ENCODE results near the gene RILP. TPM values are rescaled to one million over a fixed set of nuclear protein-coding genes. Genes with fewer than 3 reads are reported as not detected.

The RILP gene
- total RNA-seq, 1 donor from 2014 or later: 1.2 TPM

DNA sequence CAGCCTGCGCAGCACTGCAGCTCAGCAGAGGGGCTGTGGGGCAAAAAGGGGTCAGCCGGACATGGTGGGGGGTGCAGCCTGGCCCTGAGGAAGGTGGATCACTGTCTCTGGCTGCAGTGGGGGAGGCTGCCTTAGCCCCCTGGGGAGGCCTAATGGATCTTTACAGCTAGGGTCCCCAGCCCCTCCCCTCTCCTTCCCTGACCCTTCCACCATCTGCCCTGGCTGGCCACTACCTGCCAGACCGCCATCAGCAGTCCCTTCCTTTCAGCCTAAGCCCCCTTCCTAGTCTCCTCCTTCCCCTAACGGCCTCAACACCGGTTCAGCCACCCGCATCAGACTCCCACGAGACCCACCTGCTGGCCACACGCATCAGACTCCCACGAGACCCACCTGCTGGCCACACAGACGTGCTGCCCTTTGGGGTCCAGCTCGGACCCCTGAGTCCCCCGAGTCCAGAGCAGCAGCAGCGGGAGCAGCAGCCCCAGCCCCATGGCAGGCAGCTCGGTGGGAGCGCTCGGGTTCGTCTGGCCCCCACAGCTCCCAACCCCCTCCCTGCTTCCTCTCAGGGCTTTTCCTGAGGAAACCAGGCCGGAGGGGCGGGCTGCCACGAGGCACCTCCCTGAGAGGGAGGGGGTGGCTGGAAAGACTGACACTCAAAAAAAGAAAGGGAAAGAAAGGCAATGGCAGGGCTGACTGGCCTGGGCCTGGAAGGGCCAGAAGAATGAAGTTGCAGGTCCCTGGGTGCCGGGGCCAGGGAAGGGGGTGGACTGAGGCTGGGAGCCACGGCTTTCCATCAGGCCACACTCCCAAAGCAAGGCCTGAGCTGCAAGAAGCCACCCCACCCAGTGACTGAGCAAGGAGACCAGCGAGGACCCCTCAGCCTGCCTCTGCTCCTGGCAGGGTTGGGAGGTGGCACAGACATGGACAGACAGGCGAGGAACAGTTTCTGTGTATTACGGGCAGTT, 4.2 kb downstream of the RILP start, which contains the start of gene SCARF1:
Gene SCARF1, minus strand, starts transcription at position 526 of the 965 bp plus-strand sequence. Its CDS starts 35 bp downstream, at position 491.
- TF ChIP-seq, protein P1, sequence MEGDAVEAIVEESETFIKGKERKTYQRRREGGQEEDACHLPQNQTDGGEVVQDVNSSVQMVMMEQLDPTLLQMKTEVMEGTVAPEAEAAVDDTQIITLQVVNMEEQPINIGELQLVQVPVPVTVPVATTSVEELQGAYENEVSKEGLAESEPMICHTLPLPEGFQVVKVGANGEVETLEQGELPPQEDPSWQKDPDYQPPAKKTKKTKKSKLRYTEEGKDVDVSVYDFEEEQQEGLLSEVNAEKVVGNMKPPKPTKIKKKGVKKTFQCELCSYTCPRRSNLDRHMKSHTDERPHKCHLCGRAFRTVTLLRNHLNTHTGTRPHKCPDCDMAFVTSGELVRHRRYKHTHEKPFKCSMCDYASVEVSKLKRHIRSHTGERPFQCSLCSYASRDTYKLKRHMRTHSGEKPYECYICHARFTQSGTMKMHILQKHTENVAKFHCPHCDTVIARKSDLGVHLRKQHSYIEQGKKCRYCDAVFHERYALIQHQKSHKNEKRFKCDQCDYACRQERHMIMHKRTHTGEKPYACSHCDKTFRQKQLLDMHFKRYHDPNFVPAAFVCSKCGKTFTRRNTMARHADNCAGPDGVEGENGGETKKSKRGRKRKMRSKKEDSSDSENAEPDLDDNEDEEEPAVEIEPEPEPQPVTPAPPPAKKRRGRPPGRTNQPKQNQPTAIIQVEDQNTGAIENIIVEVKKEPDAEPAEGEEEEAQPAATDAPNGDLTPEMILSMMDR (IDR thresholded peaks at IDR 0.05; ENCODE audit: unreplicated experiment): no peak
- peaks cover under 1% of the 10 kb centered on the region for H3K36me3 Mint-ChIP-seq (ENCODE audit: insufficient read depth)
- H3K27me3 Mint-ChIP-seq: peaks cover 24% of the 10 kb centered on the region
- H3K27ac Mint-ChIP-seq: no peak within 1 kb of the TSS
- H3K9me3 Mint-ChIP-seq (ENCODE audit: low read depth): no peaks in the 10 kb centered on the region
- peaks cover 7% of the 10 kb centered on the region for H3K4me1 Mint-ChIP-seq (ENCODE audit: low read depth)
- H3K4me3 Mint-ChIP-seq (ENCODE audit: low read depth): peak within 1 kb of the TSS; percentile 11
- no peak for DNase-seq (ENCODE audit: low spot score, unreplicated experiment)

- H3K36me3 Mint-ChIP-seq (ENCODE audit: insufficient read depth): no peaks in the 10 kb centered on the region
- H3K4me1 Mint-ChIP-seq (ENCODE audit: low read depth): peaks cover 4% of the 10 kb centered on the region
- H3K27me3 Mint-ChIP-seq: peaks cover 24% of the 10 kb centered on the region
- H3K4me3 Mint-ChIP-seq (ENCODE audit: low read depth): peak overlapping the region; percentile 74
- TF ChIP-seq, protein P1 (IDR thresholded peaks at IDR 0.05; ENCODE audit: unreplicated experiment): no peak
- no peaks in the 10 kb centered on the region for H3K9me3 Mint-ChIP-seq (ENCODE audit: low read depth)
- no peak for DNase-seq (ENCODE audit: low spot score, unreplicated experiment)
- H3K27ac Mint-ChIP-seq: no peak overlapping the region
Observed at GRCh38 chr17:1644493-1645206, 5.0 kb downstream of the RILP start.

DNA sequence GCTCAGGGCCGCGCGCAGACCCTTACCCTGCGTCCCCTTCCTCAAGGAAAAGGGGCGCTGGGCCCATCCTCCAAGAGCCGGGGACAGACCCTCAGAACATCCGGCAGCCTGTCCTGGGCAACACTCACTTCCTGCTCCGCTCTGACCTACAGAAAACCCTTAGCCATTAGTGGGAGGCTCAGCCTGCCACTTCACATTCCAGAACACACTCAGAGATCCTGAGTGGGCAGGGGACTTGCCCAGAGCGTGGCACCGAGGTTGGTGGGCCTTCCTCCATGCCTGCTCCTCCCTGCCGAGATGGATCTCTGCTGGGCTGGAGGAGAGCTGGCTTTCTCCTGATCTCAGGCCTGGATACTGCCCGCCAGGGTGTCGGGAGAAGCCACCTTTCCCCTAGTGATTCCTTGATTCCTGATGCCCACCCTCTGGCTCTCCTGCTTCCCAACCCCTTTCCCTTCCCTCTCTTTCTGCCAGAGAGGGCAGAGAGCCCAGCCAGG, 5.6 kb downstream of the RILP start:
- Mint-ChIP-seq H3K4me1 (ENCODE audit: low read depth) (peaks cover 4% of the 10 kb centered on the region), H3K27me3 (peaks cover 24% of the 10 kb centered on the region), H3K4me3 (ENCODE audit: low read depth) (peak overlapping the region; percentile 74), H3K9me3 (ENCODE audit: low read depth) (no peaks in the 10 kb centered on the region), H3K36me3 (ENCODE audit: insufficient read depth) (no peaks in the 10 kb centered on the region), H3K27ac (no peak overlapping the region)
- TF ChIP-seq, protein P1 (IDR thresholded peaks at IDR 0.05; ENCODE audit: unreplicated experiment): no peak
- no peak for DNase-seq (ENCODE audit: low spot score, unreplicated experiment)

DNA sequence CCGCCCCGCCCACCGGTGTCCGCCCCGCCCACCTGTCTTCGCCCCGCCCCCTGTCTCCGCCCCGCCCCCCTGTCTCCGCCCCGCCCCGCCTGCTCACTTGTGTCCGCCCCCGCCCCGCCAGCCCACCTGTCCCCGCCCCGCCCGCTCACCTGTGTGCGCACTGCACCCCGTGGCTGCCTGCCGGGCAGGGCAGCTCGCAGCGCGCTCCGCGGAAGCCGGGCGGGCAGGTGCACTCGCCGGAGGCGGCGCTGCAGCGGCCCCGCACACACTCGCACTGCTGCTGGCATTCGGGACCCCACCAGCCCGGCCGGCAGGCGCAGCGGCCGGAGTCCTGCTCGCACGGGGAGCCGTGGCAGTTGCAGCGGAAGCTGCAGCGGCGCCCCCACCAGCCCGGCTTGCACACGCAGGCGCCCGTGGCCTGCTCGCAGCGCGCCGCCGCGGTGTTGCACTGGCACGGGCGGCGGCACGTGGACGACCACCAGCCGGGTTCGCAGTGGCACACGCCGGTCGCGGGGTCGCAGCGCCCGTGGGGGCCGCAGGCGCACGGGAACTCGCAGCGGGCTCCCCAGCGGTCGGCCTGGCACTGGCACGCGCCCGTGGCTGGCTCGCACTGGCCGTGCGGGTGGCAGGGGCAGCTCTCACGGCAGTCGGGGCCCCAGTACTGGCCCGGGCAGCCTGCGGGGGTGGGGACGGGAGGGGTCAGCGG, 6.2 kb downstream of the RILP start:
- TF ChIP-seq, protein P1 (IDR thresholded peaks at IDR 0.05; ENCODE audit: unreplicated experiment): peak; percentile 62
- Mint-ChIP-seq H3K36me3 (ENCODE audit: insufficient read depth) (no peaks in the 10 kb centered on the region), H3K27me3 (peaks cover 24% of the 10 kb centered on the region), H3K4me1 (ENCODE audit: low read depth) (peaks cover 4% of the 10 kb centered on the region), H3K4me3 (ENCODE audit: low read depth) (no peak overlapping the region), H3K9me3 (ENCODE audit: low read depth) (no peaks in the 10 kb centered on the region), H3K27ac (no peak overlapping the region)
- peak; percentile 82 for DNase-seq (ENCODE audit: low spot score, unreplicated experiment)

- H3K27me3 Mint-ChIP-seq: peaks cover 17% of the 10 kb centered on the region
- no peak for DNase-seq (ENCODE audit: low spot score, unreplicated experiment)
- no peaks in the 10 kb centered on the region for H3K36me3 Mint-ChIP-seq (ENCODE audit: insufficient read depth)
- peaks cover 3% of the 10 kb centered on the region for H3K4me1 Mint-ChIP-seq (ENCODE audit: low read depth)
- peak overlapping the region; percentile 49 for H3K27ac Mint-ChIP-seq
- TF ChIP-seq, protein P1 (IDR thresholded peaks at IDR 0.05; ENCODE audit: unreplicated experiment): peak; percentile 14
- no peaks in the 10 kb centered on the region for H3K9me3 Mint-ChIP-seq (ENCODE audit: low read depth)
- no peak overlapping the region for H3K4me3 Mint-ChIP-seq (ENCODE audit: low read depth)
Observed at GRCh38 chr17:1641065-1641403, 8.6 kb downstream of the RILP start.
